Loucy (cell line): ENCODE results near the gene SLC6A5.

Experiments used
- CTCF ChIP-seq: fragments of 200-600 bp; sonication (generic); conservative IDR thresholded peaks from 2 replicates; pipeline ENCODE4 v1.5.1; 2014; ENCODE audit warnings: mild to moderate bottlenecking, antibody characterized with exemption, low read length
- EZH2phosphoT487 ChIP-seq: fragments of 200-600 bp; IDR thresholded peaks from 2 replicates; pipeline ENCODE4 v1.6.1; 2018; ENCODE audit warnings: antibody characterized with exemption, mild to moderate bottlenecking, moderate library complexity, borderline replicate concordance

GRCh38 chr11:20605602-20606091 lies 6.2 kb downstream of the SLC6A5 start:
- TF ChIP-seq CTCF (no peak), EZH2phosphoT487 (no peak)
